ENCODE measurements around the gene ITGAL.
A peak's percentile ranks its signal among the peaks of the same experiment; 100 is the strongest.
"Not testable (repeated sequence)": the region's sequence is repeated elsewhere in the genome, so short reads cannot be mapped to it uniquely, and the experiment has no call there.

The ITGAL gene

GRCh38 chr16:30494709-30495108, 22.2 kb downstream of the ITGAL start:
- no peak for DNase-seq

GRCh38 chr16:30499284-30499683, 26.7 kb downstream of the ITGAL start:
- no peak for DNase-seq

GRCh38 chr16:30503403-30504296, 31.1 kb downstream of the ITGAL start:
- no peak for DNase-seq

- no peak for DNase-seq
These were observed 36.7 kb downstream of the ITGAL start for GRCh38 chr16:30509081-30509765.

GRCh38 chr16:30510376-30510938, 37.9 kb downstream of the ITGAL start:
- DNase-seq: no peak

- no peak for DNase-seq
These were observed 39.0 kb downstream of the ITGAL start for GRCh38 chr16:30511509-30511908.

- no peak for DNase-seq
These were observed 42.7 kb downstream of the ITGAL start for GRCh38 chr16:30515275-30515674.

GRCh38 chr16:30518552-30518951, 46.0 kb downstream of the ITGAL start:
- no peak for DNase-seq

GRCh38 chr16:30519120-30520049, 46.8 kb downstream of the ITGAL start:
- DNase-seq: no peak

GRCh38 chr16:30521476-30521872, 48.9 kb downstream of the ITGAL start:
- no peak for DNase-seq

- no peak for DNase-seq
These were observed 49.5 kb downstream of the ITGAL start for GRCh38 chr16:30521873-30522641.

- DNase-seq: not testable (repeated sequence)
These were observed 50.3 kb downstream of the ITGAL start for GRCh38 chr16:30522702-30523463.

- DNase-seq: no peak
These were observed 51.4 kb downstream of the ITGAL start for GRCh38 chr16:30523768-30524574.

- no peak for DNase-seq
These were observed 52.3 kb downstream of the ITGAL start for GRCh38 chr16:30524575-30525568.

- DNase-seq: no peak
These were observed 53.2 kb downstream of the ITGAL start for GRCh38 chr16:30525844-30526136.

GRCh38 chr16:30526137-30526822, 53.7 kb downstream of the ITGAL start, which contains the start of gene ZNF768:
Gene ZNF768 (minus strand): TSS chr16:30526566. CDS start chr16:30526413, 153 bp downstream.
- DNase-seq: peak; percentile 36

GRCh38 chr16:30526823-30527634, 54.5 kb downstream of the ITGAL start:
- DNase-seq: peak; percentile 95
